HEK293 (cell line): Measurements from ENCODE around the gene ERMARD.

Experiments
- CTCF ChIA-PET: fragments of 350-600 bp; formaldehyde crosslinking; extraction: SDS; loops from one replicate; lab custom pipeline; 2021; ENCODE audit warnings: antibody characterized with exemption; lab: Yijun Ruan, JAX
- POLR2A ChIA-PET: fragments of 300-600 bp; formaldehyde crosslinking; extraction: SDS; loops from one replicate; lab custom pipeline; 2020; ENCODE audit warnings: antibody characterized with exemption, inconsistent platforms; lab: Yijun Ruan, JAX
- H3K27ac ChIP-seq: fragments of 200-500 bp; sonication (Bioruptor generic); 2 replicates; pipeline ENCODE4 v1.5.1; 2014; ENCODE audit warnings: low read depth, low read length, control low read depth, inconsistent platforms; ENCODE audit errors: extremely low read depth
- H3K36me3 ChIP-seq, 2 experiments: fragments of 200-500 bp in 1 of 2; sonication (Bioruptor generic) in 1 of 2; 1 replicate in 1 of 2; 2 replicates in 1 of 2; pipeline ENCODE4 v1.5.1; 2014 to 2017; ENCODE audit warnings: inconsistent platforms in 2 of 2, low read length in 2 of 2; ENCODE audit not compliant: control insufficient read depth in 2 of 2, insufficient read depth in 1 of 2
- H3K4me1 ChIP-seq: fragments of 200-500 bp; sonication (Bioruptor generic); 2 replicates; pipeline ENCODE4 v1.5.1; 2014; ENCODE audit warnings: mild to moderate bottlenecking, low read length, inconsistent platforms; ENCODE audit not compliant: control insufficient read depth, insufficient read depth
- H3K4me3 ChIP-seq: 2 replicates; pipeline ENCODE4 v1.5.1; 2011; ENCODE audit warnings: low read depth, mild to moderate bottlenecking, control low read depth, low read length, moderate library complexity
- H3K9me3 ChIP-seq: fragments of 200-500 bp; sonication (Bioruptor generic); 2 replicates; pipeline ENCODE4 v1.5.1; 2014; ENCODE audit warnings: low read depth, low read length, inconsistent platforms; ENCODE audit not compliant: control insufficient read depth, insufficient read depth
- ELK4 ChIP-seq: IDR thresholded peaks from 2 replicates; pipeline ENCODE4 v1.6.1; 2011; ENCODE audit warnings: mild to moderate bottlenecking, low read depth, low read length, borderline replicate concordance
- HOXC10 ChIP-seq: sonication (generic); formaldehyde crosslinking; IDR thresholded peaks from 2 replicates; pipeline ENCODE4 v1.8.1; 2023; ENCODE audit warnings: mild to moderate bottlenecking, missing genetic modification reagents
- KLF10 ChIP-seq: fragments of 450-650 bp; IDR thresholded peaks from 2 replicates; pipeline ENCODE4 v1.5.1; 2018; ENCODE audit warnings: missing biosample characterization, mild to moderate bottlenecking, missing genetic modification characterization
- PRDM1 ChIP-seq: fragments of 450-650 bp; formaldehyde crosslinking; IDR thresholded peaks from 2 replicates; pipeline ENCODE4; 2016; ENCODE audit warnings: missing biosample characterization, missing genetic modification characterization
- SP7 ChIP-seq: fragments of 450-650 bp; formaldehyde crosslinking; IDR thresholded peaks from 2 replicates; pipeline ENCODE4 v1.5.1; 2016; ENCODE audit warnings: missing biosample characterization, missing genetic modification characterization
- TCF7L2 ChIP-seq: IDR thresholded peaks from 2 replicates; pipeline ENCODE4 v1.6.1; 2011; ENCODE audit warnings: low read depth, mild to moderate bottlenecking, inconsistent platforms, low read length, moderate library complexity, borderline replicate concordance
- YY1 ChIP-seq: fragments of 450-650 bp; formaldehyde crosslinking; IDR thresholded peaks from 2 replicates; pipeline ENCODE4 v1.5.1; 2018; ENCODE audit warnings: missing biosample characterization, missing genetic modification characterization
- ZBTB17 ChIP-seq: fragments of 450-650 bp; formaldehyde crosslinking; IDR thresholded peaks from 2 replicates; pipeline ENCODE4 v1.5.1; 2016; ENCODE audit warnings: missing biosample characterization, missing genetic modification characterization
- ZBTB20 ChIP-seq: fragments of 450-650 bp; formaldehyde crosslinking; IDR thresholded peaks from 2 replicates; pipeline ENCODE4 v1.5.1; 2016; ENCODE audit warnings: missing biosample characterization, missing genetic modification characterization
- ZBTB26 ChIP-seq: fragments of 450-650 bp; formaldehyde crosslinking; optimal IDR thresholded peaks from 2 replicates; pipeline ENCODE3; 2016; ENCODE audit warnings: missing biosample characterization, mild to moderate bottlenecking, missing genetic modification characterization
- ZBTB8A ChIP-seq: fragments of 450-650 bp; formaldehyde crosslinking; IDR thresholded peaks from 2 replicates; pipeline ENCODE4 v1.5.1; 2016; ENCODE audit warnings: missing biosample characterization, missing genetic modification characterization
- ZEB2 ChIP-seq: fragments of 450-650 bp; formaldehyde crosslinking; IDR thresholded peaks from 2 replicates; pipeline ENCODE4 v1.5.1; 2016; ENCODE audit warnings: missing biosample characterization, missing genetic modification characterization
- ZFP37 ChIP-seq: fragments of 450-650 bp; formaldehyde crosslinking; IDR thresholded peaks from 2 replicates; pipeline ENCODE4 v1.5.1; 2016; ENCODE audit warnings: missing biosample characterization, missing genetic modification characterization
- ZNF175 ChIP-seq: fragments of 450-650 bp; formaldehyde crosslinking; IDR thresholded peaks from 2 replicates; pipeline ENCODE4 v1.5.1; 2016; ENCODE audit warnings: missing biosample characterization, missing genetic modification characterization
- ZNF292 ChIP-seq: fragments of 450-650 bp; formaldehyde crosslinking; IDR thresholded peaks from 2 replicates; pipeline ENCODE4 v1.5.1; 2016; ENCODE audit warnings: low read depth, missing biosample characterization, missing genetic modification characterization, borderline replicate concordance
- ZNF335 ChIP-seq: fragments of 450-650 bp; formaldehyde crosslinking; conservative IDR thresholded peaks from 2 replicates; pipeline ENCODE4 v1.5.1; 2016; ENCODE audit warnings: missing biosample characterization, missing genetic modification characterization
- ZNF350 ChIP-seq: fragments of 450-650 bp; formaldehyde crosslinking; IDR thresholded peaks from 2 replicates; pipeline ENCODE4 v1.5.0; 2017; ENCODE audit warnings: missing biosample characterization, mild to moderate bottlenecking, missing genetic modification characterization
- ZNF404 ChIP-seq: fragments of 450-650 bp; formaldehyde crosslinking; IDR thresholded peaks from 2 replicates; pipeline ENCODE4 v1.5.1; 2017; ENCODE audit warnings: missing biosample characterization, missing genetic modification characterization
- ZNF473 ChIP-seq: fragments of 450-650 bp; formaldehyde crosslinking; IDR thresholded peaks from 2 replicates; pipeline ENCODE4 v1.5.1; 2017; ENCODE audit warnings: missing biosample characterization, missing genetic modification characterization
- ZNF501 ChIP-seq: fragments of 450-650 bp; formaldehyde crosslinking; IDR thresholded peaks from 2 replicates; pipeline ENCODE4 v1.5.1; 2016; ENCODE audit warnings: missing biosample characterization, missing genetic modification characterization
- ZNF600 ChIP-seq: fragments of 450-650 bp; formaldehyde crosslinking; IDR thresholded peaks from 2 replicates; pipeline ENCODE4 v1.5.1; 2016; ENCODE audit warnings: missing biosample characterization, missing genetic modification characterization
- ZNF629 ChIP-seq: fragments of 450-650 bp; formaldehyde crosslinking; IDR thresholded peaks from 2 replicates; pipeline ENCODE4 v1.5.1; 2017; ENCODE audit warnings: missing biosample characterization, missing genetic modification characterization
- ZNF670 ChIP-seq: fragments of 450-650 bp; formaldehyde crosslinking; IDR thresholded peaks from 2 replicates; pipeline ENCODE4 v1.5.1; 2016; ENCODE audit warnings: missing biosample characterization, missing genetic modification characterization, low read depth
- ZSCAN30 ChIP-seq: fragments of 450-650 bp; IDR thresholded peaks from 2 replicates; pipeline ENCODE4 v1.5.1; 2018; ENCODE audit warnings: missing biosample characterization, mild to moderate bottlenecking, missing genetic modification characterization, moderate library complexity
- TF ChIP-seq, protein P1 (sequence below): fragments of 450-650 bp; formaldehyde crosslinking; IDR thresholded peaks from 2 replicates; pipeline ENCODE4 v1.5.1; 2017; ENCODE audit warnings: missing biosample characterization, missing genetic modification characterization
- TF ChIP-seq, protein P2 (sequence below): fragments of 450-650 bp; formaldehyde crosslinking; IDR thresholded peaks from 2 replicates; pipeline ENCODE4 v1.5.1; 2016; ENCODE audit warnings: missing biosample characterization, missing genetic modification characterization

The ERMARD gene

DNA sequence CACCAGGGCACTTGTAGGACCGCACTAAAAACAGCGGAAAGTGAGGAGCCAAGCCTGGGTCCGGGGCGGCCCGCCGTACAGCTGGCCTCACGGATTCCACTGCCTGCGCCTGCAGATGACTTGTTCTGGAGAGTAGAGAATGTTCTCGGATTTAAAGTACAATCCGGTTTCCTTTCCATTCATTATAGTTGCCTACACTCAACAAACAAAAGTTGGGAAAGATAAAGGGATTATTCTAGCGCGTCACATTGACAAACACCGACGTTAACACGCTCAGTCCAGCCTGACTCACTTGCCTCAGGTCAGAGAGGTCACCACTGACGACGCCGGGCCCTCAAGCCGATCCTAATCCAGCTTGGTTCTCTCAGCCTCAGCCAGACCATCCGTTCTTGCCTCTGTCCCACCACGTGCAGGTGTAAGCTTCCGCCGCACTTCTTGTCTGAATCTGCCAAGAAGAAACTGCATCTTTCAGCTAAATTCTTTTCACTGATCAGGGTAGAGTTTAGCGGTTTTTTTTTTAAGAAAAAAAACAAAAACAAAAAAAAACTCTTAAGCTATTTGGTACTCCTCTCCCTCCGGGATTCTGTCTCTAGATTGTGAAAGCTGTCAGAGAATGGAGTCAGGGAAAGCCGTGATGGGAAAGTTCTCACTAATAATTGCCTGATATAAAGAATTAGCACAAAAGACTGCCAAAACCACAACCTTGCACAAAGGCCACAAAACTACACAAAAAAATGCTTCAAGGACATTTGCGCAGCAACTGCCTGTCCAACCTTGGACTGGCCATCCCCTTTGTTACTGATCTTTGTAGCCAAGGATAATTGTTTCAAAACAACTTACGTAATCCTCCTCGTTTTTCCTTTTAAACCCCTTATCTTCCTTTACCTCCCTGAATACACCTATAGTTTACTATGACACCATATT, 26.0 kb upstream of the ERMARD start:
- H3K27ac ChIP-seq: peak overlapping the region; percentile 88; the same call in 1 of the 2 replicates
- CTCF ChIA-PET: no interaction called here

GRCh38 chr6:169726049-169726400, 25.4 kb upstream of the ERMARD start:
- no peaks in the 10 kb centered on the region for H3K36me3 ChIP-seq
- H3K9me3 ChIP-seq: no peaks in the 10 kb centered on the region
- ChIA-PET CTCF (no interaction called here), POLR2A (interaction anchor here (0.6 to 2.3 kb wide), 7 partner anchors 12 to 819 kb away, joined by 3 to 11 read pairs (median 5); partner anchors contain the start of genes C6orf120, DYNLT2, ERMARD and WDR27)
- TF ChIP-seq ZNF175: no peak
- TF ChIP-seq, protein P1, sequence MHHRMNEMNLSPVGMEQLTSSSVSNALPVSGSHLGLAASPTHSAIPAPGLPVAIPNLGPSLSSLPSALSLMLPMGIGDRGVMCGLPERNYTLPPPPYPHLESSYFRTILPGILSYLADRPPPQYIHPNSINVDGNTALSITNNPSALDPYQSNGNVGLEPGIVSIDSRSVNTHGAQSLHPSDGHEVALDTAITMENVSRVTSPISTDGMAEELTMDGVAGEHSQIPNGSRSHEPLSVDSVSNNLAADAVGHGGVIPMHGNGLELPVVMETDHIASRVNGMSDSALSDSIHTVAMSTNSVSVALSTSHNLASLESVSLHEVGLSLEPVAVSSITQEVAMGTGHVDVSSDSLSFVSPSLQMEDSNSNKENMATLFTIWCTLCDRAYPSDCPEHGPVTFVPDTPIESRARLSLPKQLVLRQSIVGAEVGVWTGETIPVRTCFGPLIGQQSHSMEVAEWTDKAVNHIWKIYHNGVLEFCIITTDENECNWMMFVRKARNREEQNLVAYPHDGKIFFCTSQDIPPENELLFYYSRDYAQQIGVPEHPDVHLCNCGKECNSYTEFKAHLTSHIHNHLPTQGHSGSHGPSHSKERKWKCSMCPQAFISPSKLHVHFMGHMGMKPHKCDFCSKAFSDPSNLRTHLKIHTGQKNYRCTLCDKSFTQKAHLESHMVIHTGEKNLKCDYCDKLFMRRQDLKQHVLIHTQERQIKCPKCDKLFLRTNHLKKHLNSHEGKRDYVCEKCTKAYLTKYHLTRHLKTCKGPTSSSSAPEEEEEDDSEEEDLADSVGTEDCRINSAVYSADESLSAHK: peak; percentile 78; the same call in 1 of the 2 replicates
- no peaks in the 10 kb centered on the region for H3K4me1 ChIP-seq
- no peak overlapping the region for H3K4me3 ChIP-seq
- H3K27ac ChIP-seq: no peak overlapping the region

More for the DNA sequence above, 26.0 kb upstream of the ERMARD start:
- no peaks in the 10 kb centered on the region for H3K9me3 ChIP-seq
- H3K4me3 ChIP-seq: peak overlapping the region; percentile 89
- H3K36me3 ChIP-seq: no peaks in the 10 kb centered on the region
- no peaks in the 10 kb centered on the region for H3K4me1 ChIP-seq
- TF ChIP-seq ZNF600 (tag by site-specific recombination) (peak; percentile 62), ZSCAN30 (tag by site-specific recombination) (0 out of 2 replicates have a peak, but pooled peaks have one; percentile 2), ZNF404 (tag by site-specific recombination) (no peak), ZBTB26 (tag by site-specific recombination) (peak; percentile 39), PRDM1 (tag by site-specific recombination) (peak; percentile 78), ZNF670 (tag by site-specific recombination) (no peak), ZNF473 (tag by site-specific recombination) (no peak), TCF7L2 (no peak), KLF10 (no peak), SP7 (tag by site-specific recombination) (0 out of 2 replicates have a peak, but pooled peaks have one; percentile 3), ZBTB8A (peak; percentile 29; the same call in 1 of the 2 replicates), ZNF335 (tag by site-specific recombination) (peak; percentile 76), YY1 (tag by site-specific recombination) (no peak), HOXC10 (CRISPR knock-in tag) (no peak), ZNF350 (no peak), ZBTB17 (tag by site-specific recombination) (peak; percentile 33; the same call in 1 of the 2 replicates), ELK4 (no peak), ZNF292 (tag by site-specific recombination) (no peak), ZEB2 (tag by site-specific recombination) (0 out of 2 replicates have a peak, but pooled peaks have one; percentile 52), ZBTB20 (tag by site-specific recombination) (peak; percentile 55; the same call in 1 of the 2 replicates), ZFP37 (tag by site-specific recombination) (0 out of 2 replicates have a peak, but pooled peaks have one; percentile 14), ZNF629 (0 out of 2 replicates have a peak, but pooled peaks have one; percentile 22), ZNF501 (0 out of 2 replicates have a peak, but pooled peaks have one; percentile 61)
- TF ChIP-seq, protein P2, sequence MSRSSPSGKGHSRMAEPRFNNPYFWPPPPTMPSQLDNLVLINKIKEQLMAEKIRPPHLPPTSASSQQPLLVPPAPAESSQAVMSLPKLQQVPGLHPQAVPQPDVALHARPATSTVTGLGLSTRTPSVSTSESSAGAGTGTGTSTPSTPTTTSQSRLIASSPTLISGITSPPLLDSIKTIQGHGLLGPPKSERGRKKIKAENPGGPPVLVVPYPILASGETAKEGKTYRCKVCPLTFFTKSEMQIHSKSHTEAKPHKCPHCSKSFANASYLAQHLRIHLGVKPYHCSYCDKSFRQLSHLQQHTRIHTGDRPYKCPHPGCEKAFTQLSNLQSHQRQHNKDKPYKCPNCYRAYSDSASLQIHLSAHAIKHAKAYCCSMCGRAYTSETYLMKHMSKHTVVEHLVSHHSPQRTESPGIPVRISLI (tag by site-specific recombination): peak; percentile 88
- TF ChIP-seq, all 188 proteins: peak for 14
- POLR2A ChIA-PET: interaction anchor here (0.6 to 2.3 kb wide), 6 partner anchors 13 to 818 kb away, joined by 3 to 11 read pairs (median 4); partner anchors contain the start of genes C6orf120, DYNLT2, ERMARD and WDR27
